Gastroesophageal sphincter (tissue), 4 donors: ENCODE results near the gene SBNO1. TPM values are rescaled to one million over a fixed set of nuclear protein-coding genes. Genes with fewer than 3 reads are reported as not detected.

Experiments
- ATAC-seq: fragments of 150-250 bp; one replicate; pipeline ENCODE4 v1.9.1; 2016; ENCODE audit warnings: mild to moderate bottlenecking, moderate library complexity
- H3K27ac ChIP-seq, 4 donors: fragments of 200-600 bp; sonication (generic) in 3 of 4; 1 replicate in 3 of 4; 2 replicates in 1 of 4; pipeline ENCODE4 v1.5.1; 2016 to 2019
- H3K27me3 ChIP-seq: fragments of 200-600 bp; sonication (generic); one replicate; pipeline ENCODE4 v1.5.1; 2019
- H3K36me3 ChIP-seq, 2 donors: fragments of 200-600 bp; sonication (generic); one replicate each; pipeline ENCODE4 v1.5.1; 2019; ENCODE audit warnings: control low read depth in 1 of 2
- H3K4me1 ChIP-seq, 3 donors: fragments of 200-600 bp; sonication (generic); 1 replicate in 2 of 3; 2 replicates in 1 of 3; pipeline ENCODE4 v1.5.1; 2016 to 2019; ENCODE audit warnings: control low read depth in 2 of 3
- H3K4me3 ChIP-seq, 2 donors: fragments of 200-600 bp; sonication (generic); one replicate each; pipeline ENCODE4 v1.5.1; 2019; ENCODE audit warnings: mild to moderate bottlenecking in 1 of 2, moderate library complexity in 1 of 2
- H3K9me3 ChIP-seq, 3 donors: fragments of 200-600 bp; sonication (generic); one replicate each; pipeline ENCODE4 v1.5.1; 2017 to 2019; ENCODE audit warnings: control low read depth in 2 of 3
- EP300 ChIP-seq: sonication (generic); formaldehyde crosslinking; IDR thresholded peaks from one replicate; pipeline ENCODE4 v1.6.1; 2017; ENCODE audit warnings: antibody characterized with exemption, mild to moderate bottlenecking
- POLR2A ChIP-seq, 2 donors: fragments of 450-650 bp; IDR thresholded peaks; one replicate each; pipeline ENCODE4 v1.6.1; 2017; ENCODE audit warnings: antibody characterized with exemption in 2 of 2, mild to moderate bottlenecking in 2 of 2, moderate library complexity in 1 of 2
- POLR2AphosphoS5 ChIP-seq: sonication (generic); formaldehyde crosslinking; IDR thresholded peaks from one replicate; pipeline ENCODE4 v1.6.1; 2017; ENCODE audit warnings: antibody characterized with exemption
- WGBS, 2 donors: methylation state at CpG; one replicate each; pipeline ENCODE4 v1.1.5; 2018; ENCODE audit warnings: low coverage in 1 of 2; 5-methylcytosine and 5-hydroxymethylcytosine counted together
- total RNA-seq, 4 donors: library from RNA; depleted of rRNA; stranded (reverse); fragments of >200 nt; gene quantifications; one replicate each; pipeline ENCODE4 v1.1.0, GENCODE V29; 2016
- TF ChIP-seq, protein P1 (sequence below), 4 experiments: fragments of 200-600 bp in 2 of 4; fragments of 450-650 bp in 2 of 4; sonication (generic) in 1 of 4; IDR thresholded peaks; one replicate each; pipeline ENCODE4 v1.5.1; 2017 to 2019; ENCODE audit warnings: antibody characterized with exemption in 4 of 4, mild to moderate bottlenecking in 2 of 4, moderate library complexity in 2 of 4

The SBNO1 gene
- total RNA-seq, 4 donors from 2014 or later, result 25.3 to 35.7 (median 33.2) TPM

DNA sequence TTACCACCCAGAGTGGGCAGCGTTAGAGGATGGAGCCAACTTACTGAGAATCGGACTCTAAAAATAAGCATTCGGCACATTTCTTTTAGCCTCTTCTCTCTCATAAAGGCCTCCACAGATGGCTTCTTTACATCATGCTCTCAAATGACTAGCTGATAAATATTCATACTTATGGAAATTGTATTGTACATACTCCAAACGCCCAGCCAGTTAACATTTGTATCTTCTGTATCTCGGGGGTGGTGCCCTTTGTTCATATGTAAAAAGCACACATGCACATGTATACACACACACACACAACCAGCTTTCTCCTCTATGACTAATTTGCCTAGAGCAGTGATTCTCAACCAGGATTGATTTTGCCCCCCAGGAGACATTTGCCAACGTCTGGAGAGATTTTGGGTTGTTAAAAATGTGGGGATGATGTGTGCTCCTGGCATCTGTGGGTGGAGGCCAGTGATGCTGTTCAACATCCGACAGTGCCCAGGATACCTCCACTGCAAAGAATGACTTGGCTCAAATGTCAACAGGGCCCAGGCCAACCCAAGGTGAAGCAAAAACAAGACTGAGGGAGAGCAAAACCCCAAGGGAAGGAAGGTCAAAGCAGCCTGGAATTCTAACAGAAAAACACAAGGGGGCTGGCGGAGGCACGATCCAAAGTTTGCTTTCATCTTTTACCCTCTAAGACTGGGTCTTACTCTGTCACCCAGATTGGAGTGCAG, 77.8 kb downstream of the SBNO1 start:
- TF ChIP-seq EP300 (no peak), POLR2AphosphoS5 (no peak), POLR2A (IDR thresholded peaks at IDR 0.05) (no peak)
- TF ChIP-seq, protein P1, sequence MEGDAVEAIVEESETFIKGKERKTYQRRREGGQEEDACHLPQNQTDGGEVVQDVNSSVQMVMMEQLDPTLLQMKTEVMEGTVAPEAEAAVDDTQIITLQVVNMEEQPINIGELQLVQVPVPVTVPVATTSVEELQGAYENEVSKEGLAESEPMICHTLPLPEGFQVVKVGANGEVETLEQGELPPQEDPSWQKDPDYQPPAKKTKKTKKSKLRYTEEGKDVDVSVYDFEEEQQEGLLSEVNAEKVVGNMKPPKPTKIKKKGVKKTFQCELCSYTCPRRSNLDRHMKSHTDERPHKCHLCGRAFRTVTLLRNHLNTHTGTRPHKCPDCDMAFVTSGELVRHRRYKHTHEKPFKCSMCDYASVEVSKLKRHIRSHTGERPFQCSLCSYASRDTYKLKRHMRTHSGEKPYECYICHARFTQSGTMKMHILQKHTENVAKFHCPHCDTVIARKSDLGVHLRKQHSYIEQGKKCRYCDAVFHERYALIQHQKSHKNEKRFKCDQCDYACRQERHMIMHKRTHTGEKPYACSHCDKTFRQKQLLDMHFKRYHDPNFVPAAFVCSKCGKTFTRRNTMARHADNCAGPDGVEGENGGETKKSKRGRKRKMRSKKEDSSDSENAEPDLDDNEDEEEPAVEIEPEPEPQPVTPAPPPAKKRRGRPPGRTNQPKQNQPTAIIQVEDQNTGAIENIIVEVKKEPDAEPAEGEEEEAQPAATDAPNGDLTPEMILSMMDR (IDR thresholded peaks at IDR 0.05), result no peak
- H3K27me3 ChIP-seq, result no peaks in the 10 kb centered on the region
- 69 to 74% methylated on average over 4 to 8 of the region's 9 CpGs for WGBS, 2 donors

DNA sequence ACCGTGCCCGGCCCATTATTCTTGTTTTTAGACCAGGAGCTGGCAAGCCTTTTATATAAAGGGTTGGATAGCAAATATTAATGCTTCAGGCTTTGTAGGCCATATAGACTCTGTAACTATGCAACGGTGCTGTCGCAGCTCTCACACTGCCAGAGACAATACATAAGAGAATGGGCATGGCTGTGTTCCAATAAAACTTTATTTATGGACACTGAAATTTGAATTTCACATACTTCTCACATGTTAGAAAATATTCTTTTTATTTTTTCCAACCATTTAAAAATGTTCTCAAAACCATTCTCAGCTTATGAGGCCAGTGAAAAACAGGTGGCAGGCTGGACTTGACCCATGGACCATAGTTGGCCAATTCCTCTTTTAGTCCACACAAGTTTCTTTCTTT, 80.0 kb downstream of the SBNO1 start:
- no peaks in the 10 kb centered on the region for H3K27me3 ChIP-seq
- peaks cover 0 to 11% of the 10 kb centered on the region in 2 donors for H3K36me3 ChIP-seq
- 96% methylated on average over 2 of the region's 4 CpGs; no CpG with 5 or more reads in 1 of the 2 donors for WGBS, 2 donors
- no peak for ATAC-seq
- no peak overlapping the region for H3K27ac ChIP-seq
- no peaks in the 10 kb centered on the region for H3K4me1 ChIP-seq
- no peak for TF ChIP-seq POLR2AphosphoS5
- no peak for TF ChIP-seq EP300
- TF ChIP-seq, protein P1 (IDR thresholded peaks at IDR 0.05), result no peak
- TF ChIP-seq POLR2A (IDR thresholded peaks at IDR 0.05), result no peak
- H3K4me3 ChIP-seq, result no peak overlapping the region
- no peaks in the 10 kb centered on the region for H3K9me3 ChIP-seq

More for the DNA sequence above, 77.8 kb downstream of the SBNO1 start:
- H3K36me3 ChIP-seq, result peaks cover 0 to 31% of the 10 kb centered on the region in 2 donors
- no peak overlapping the region for H3K27ac ChIP-seq
- H3K4me3 ChIP-seq, result no peak overlapping the region
- no peaks in the 10 kb centered on the region for H3K9me3 ChIP-seq
- no peaks in the 10 kb centered on the region for H3K4me1 ChIP-seq
- ATAC-seq, result no peak

DNA sequence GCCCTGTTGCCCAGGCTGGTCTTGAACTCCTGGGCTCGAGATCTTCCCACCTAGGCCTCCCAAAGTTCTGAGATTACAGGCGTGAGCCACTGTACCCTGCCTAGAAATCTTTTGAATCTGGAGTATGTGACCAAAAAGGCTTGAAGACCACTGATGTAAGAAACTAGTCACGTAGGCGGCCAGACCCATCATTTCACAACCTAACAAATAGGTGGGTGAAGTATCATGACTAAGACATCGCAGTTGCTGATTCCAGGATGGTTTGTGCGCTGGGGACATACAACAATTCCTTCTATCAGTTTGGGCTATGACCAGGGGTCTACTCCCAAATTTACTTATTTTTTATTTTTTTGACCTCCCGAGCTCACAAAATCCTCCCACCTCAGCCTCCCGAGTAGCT, 81.2 kb downstream of the SBNO1 start:
- no peaks in the 10 kb centered on the region for H3K4me1 ChIP-seq
- H3K27ac ChIP-seq, result no peak overlapping the region
- no peak overlapping the region for H3K4me3 ChIP-seq
- TF ChIP-seq POLR2AphosphoS5 (no peak), POLR2A (IDR thresholded peaks at IDR 0.05) (no peak), EP300 (no peak)
- TF ChIP-seq, protein P1 (IDR thresholded peaks at IDR 0.05), result no peak
- H3K36me3 ChIP-seq, result no peaks in the 10 kb centered on the region
- no peak for ATAC-seq
- 90 to 96% methylated on average over 5 to 7 of the region's 8 CpGs for WGBS, 2 donors
- no peaks in the 10 kb centered on the region for H3K9me3 ChIP-seq
- no peaks in the 10 kb centered on the region for H3K27me3 ChIP-seq

DNA sequence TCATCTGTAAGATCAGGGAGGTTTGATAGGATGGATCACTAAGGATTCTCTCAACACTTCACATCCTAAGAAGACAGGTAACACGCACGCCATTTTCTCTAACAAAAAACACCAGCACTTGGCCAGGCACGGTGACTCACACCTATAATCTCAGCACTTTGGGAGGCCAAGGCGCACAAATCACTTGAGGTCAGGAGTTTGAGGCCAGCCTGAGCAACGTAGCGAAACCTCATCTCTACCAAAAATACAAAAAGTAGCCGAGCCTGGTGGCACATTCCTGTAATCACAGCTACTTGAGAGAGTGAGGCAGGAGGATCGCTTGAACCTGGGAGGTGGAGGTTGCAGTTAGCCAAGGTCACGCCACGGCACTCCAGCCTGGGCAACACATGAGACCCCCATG, 82.5 kb downstream of the SBNO1 start:
- WGBS, 2 donors, result 81 to 97% methylated on average over 5 to 10 of the region's 10 CpGs
- Histone ChIP-seq H3K4me1 (no peaks in the 10 kb centered on the region), H3K4me3 (no peak overlapping the region), H3K27ac (no peak overlapping the region), H3K9me3 (no peaks in the 10 kb centered on the region), H3K36me3 (no peaks in the 10 kb centered on the region), H3K27me3 (no peaks in the 10 kb centered on the region)
- no peak for ATAC-seq
- TF ChIP-seq EP300, result no peak
- TF ChIP-seq POLR2AphosphoS5, result no peak
- TF ChIP-seq POLR2A (IDR thresholded peaks at IDR 0.05), result no peak
- TF ChIP-seq, protein P1 (IDR thresholded peaks at IDR 0.05), result no peak

DNA sequence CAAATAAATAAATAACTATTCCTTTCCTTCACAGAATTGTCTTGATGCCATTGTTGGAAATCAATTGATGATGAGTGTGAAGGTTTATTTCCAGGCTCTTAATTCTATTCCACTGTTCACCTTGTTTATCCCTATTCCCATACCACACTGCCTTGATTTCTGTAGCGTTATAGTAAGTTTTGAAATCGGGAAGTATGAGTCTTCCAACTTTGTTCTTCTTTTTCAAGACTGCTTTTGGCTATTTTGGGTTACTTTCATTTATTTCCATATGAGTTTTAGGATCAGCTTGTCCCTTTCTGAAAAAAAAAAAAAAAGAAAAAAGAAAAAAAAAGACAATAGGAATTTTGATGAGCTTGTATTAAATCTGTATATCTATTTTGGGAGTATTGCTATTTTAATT, 83.7 kb downstream of the SBNO1 start:
- TF ChIP-seq, protein P1 (IDR thresholded peaks at IDR 0.05), result no peak
- TF ChIP-seq POLR2A (IDR thresholded peaks at IDR 0.05), result no peak
- TF ChIP-seq POLR2AphosphoS5, result no peak
- no peak for TF ChIP-seq EP300
- H3K27me3 ChIP-seq, result no peaks in the 10 kb centered on the region
- H3K4me1 ChIP-seq, result no peaks in the 10 kb centered on the region
- H3K27ac ChIP-seq, result no peak overlapping the region
- 71 to 92% methylated on average over 1 to 2 of the region's 2 CpGs for WGBS, 2 donors
- no peak overlapping the region for H3K4me3 ChIP-seq
- H3K9me3 ChIP-seq, result no peaks in the 10 kb centered on the region
- ATAC-seq, result no peak
- no peaks in the 10 kb centered on the region for H3K36me3 ChIP-seq
